Upper lobe of right lung (tissue), 1 donor: ENCODE data around the gene ZNRF1. TPM values are rescaled to one million over a fixed set of nuclear protein-coding genes. Genes with fewer than 3 reads are reported as not detected.
"Not testable (repeated sequence)": the region's sequence is repeated elsewhere in the genome, so short reads cannot be mapped to it uniquely, and the experiment has no call there.

Source experiments
- ATAC-seq: fragments of 200-7000 bp; cut with Tn5 transposase; one replicate; pipeline ENCODE4 v1.9.1; 2020; ENCODE audit warnings: mild to moderate bottlenecking, moderate library complexity
- DNase-seq: peaks from one replicate; pipeline ENCODE4 v3.0.0-alpha.2; 2020
- H3K27ac ChIP-seq: fragments of 200-600 bp; one replicate; pipeline ENCODE4 v1.8.0; 2022
- H3K27me3 ChIP-seq: fragments of 200-600 bp; one replicate; pipeline ENCODE4 v1.8.0; 2022; ENCODE audit warnings: mild to moderate bottlenecking
- H3K36me3 ChIP-seq: fragments of 200-600 bp; one replicate; pipeline ENCODE4 v1.8.0; 2022
- H3K4me1 ChIP-seq: fragments of 200-600 bp; one replicate; pipeline ENCODE4 v1.8.0; 2022
- H3K4me3 ChIP-seq: fragments of 200-600 bp; one replicate; pipeline ENCODE4 v1.8.0; 2022; ENCODE audit warnings: mild to moderate bottlenecking
- H3K9me3 ChIP-seq: fragments of 200-600 bp; one replicate; pipeline ENCODE4 v1.8.0; 2022
- CTCF ChIP-seq: fragments of 200-600 bp; IDR thresholded peaks from one replicate; pipeline ENCODE4 v1.8.0; 2022; ENCODE audit warnings: antibody characterized with exemption
- intact Hi-C: fragments of 100-400 bp; cut with DNase I; formaldehyde crosslinking; loops from one replicate; pipeline ENCODE4 v1.11.0; 2022
- total RNA-seq: library from RNA; stranded (reverse); fragmentation: NEBNext Ultra II Directional; extraction: Animal tissue kit (Norgen Biotek cat#: 25700); gene quantifications from one replicate; pipeline ENCODE4 v1.2.1, GENCODE V29; 2021
- donor health status: DM: no; HTN: yes; CAD: no; lungs with severe emphysema.

ZNRF1 gene
- total RNA-seq, 1 donor from 2014 or later: 21.3 TPM

DNA sequence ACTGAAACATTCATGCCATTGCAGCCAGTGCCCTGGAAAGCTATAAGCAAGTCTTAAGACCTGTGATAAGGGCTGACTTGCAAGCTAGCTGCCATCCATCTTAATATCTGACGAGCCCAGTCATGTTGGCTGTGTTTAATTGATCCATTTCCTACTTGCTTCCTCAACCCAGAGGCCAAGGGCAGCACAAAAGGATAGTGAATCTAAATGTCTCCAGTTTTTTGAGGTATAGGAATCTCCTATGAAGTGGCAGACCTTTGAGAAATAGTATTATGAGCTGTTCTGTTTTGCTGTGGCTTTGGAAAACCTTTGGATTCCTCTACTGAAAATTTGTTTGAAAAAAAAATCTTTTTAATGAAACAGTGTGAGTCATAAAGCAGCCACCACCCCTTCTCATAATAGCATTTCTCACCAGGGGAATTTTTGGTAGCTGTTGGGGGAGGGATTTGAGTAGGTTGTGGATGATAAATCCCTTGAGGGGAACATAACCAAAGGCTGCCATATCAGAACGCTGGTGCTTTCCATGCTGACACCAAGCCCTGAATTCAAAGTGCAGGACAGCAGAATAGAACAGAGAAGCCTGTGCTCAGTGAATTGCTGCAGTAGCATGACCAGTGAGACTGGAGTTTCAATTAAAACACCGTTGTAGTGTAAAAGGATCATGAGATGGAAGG, 12.9 kb downstream of the ZNRF1 start:
- Histone ChIP-seq H3K4me1 (peaks cover 28% of the 10 kb centered on the region), H3K27ac (peak overlapping the region; percentile 77), H3K27me3 (no peaks in the 10 kb centered on the region), H3K9me3 (no peaks in the 10 kb centered on the region), H3K4me3 (no peak overlapping the region), H3K36me3 (no peaks in the 10 kb centered on the region)
- DNase-seq (no peak), ATAC-seq (peak; percentile 52)
- no peak for TF ChIP-seq CTCF
- intact Hi-C loops: no loop called here

DNA sequence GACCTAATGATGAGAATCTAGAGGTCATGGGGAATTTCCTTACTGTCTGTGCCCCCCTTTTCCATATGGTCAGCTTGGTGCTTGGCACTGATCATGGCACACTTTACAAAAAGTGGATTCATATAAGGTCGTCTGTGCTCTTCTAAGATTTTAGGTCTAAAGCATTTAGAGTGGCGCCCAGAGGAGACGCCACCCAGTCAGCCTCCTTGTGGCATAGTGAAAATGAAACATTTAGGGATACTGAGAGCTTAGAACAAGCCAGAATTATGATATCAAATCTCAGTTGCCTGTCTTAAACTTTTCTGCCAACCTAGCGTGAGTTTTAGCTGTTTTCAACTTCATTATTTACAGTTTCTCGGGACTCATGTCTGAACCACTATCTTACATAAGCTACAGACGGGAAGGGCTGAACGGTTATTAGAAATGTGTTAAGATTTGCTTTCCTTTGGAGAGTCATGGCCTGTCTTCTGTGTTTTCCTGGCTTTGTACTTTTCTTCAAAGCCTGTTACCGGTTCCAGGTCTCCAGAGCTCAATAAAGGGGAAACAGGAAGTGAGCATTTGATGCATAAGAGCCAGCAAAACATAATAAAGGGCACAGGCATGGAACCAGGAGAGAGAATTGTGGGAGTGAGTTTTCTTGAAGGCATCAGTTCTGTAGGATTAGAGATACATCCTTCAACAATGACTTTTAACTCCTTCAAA, 13.7 kb downstream of the ZNRF1 start:
- DNase-seq (no peak), ATAC-seq (no peak)
- intact Hi-C loops: no loop called here
- no peaks in the 10 kb centered on the region for H3K9me3 ChIP-seq
- no peak overlapping the region for H3K4me3 ChIP-seq
- H3K36me3 ChIP-seq: no peaks in the 10 kb centered on the region
- H3K27me3 ChIP-seq: no peaks in the 10 kb centered on the region
- H3K27ac ChIP-seq: peak overlapping the region; percentile 77
- H3K4me1 ChIP-seq: peaks cover 32% of the 10 kb centered on the region
- TF ChIP-seq CTCF: no peak

GRCh38 chr16:75013123-75013522, 14.3 kb downstream of the ZNRF1 start:
- H3K9me3 ChIP-seq, H3K4me3 ChIP-seq, intact Hi-C loops, H3K27me3 ChIP-seq, ATAC-seq, H3K36me3 ChIP-seq, DNase-seq: not testable (repeated sequence)
- H3K27ac ChIP-seq: peak overlapping the region; percentile 77
- H3K4me1 ChIP-seq: peaks cover 34% of the 10 kb centered on the region

DNA sequence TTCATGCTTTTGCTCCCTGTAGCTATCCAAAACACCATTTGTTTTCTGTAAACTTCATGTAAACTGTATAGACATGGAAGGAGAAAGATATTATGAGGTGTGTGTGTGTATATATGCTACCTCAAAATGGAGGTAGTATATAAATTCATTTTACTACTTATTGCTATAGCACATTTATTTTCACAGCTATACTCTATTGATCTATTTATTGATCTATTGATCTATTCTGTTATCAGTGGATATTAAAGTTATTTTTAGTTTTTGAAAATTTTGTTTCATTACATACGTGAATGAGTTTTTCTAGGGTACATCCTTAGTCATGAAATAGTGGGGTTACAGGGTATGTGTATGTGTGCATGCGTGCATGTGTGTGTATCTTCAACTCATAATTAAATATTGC, 15.5 kb downstream of the ZNRF1 start:
- DNase-seq (no peak), ATAC-seq (no peak)
- no peaks in the 10 kb centered on the region for H3K36me3 ChIP-seq
- H3K27ac ChIP-seq: no peak overlapping the region
- intact Hi-C loops: no loop called here
- H3K4me1 ChIP-seq: peaks cover 38% of the 10 kb centered on the region
- no peaks in the 10 kb centered on the region for H3K27me3 ChIP-seq
- no peaks in the 10 kb centered on the region for H3K9me3 ChIP-seq
- no peak for TF ChIP-seq CTCF
- no peak overlapping the region for H3K4me3 ChIP-seq

DNA sequence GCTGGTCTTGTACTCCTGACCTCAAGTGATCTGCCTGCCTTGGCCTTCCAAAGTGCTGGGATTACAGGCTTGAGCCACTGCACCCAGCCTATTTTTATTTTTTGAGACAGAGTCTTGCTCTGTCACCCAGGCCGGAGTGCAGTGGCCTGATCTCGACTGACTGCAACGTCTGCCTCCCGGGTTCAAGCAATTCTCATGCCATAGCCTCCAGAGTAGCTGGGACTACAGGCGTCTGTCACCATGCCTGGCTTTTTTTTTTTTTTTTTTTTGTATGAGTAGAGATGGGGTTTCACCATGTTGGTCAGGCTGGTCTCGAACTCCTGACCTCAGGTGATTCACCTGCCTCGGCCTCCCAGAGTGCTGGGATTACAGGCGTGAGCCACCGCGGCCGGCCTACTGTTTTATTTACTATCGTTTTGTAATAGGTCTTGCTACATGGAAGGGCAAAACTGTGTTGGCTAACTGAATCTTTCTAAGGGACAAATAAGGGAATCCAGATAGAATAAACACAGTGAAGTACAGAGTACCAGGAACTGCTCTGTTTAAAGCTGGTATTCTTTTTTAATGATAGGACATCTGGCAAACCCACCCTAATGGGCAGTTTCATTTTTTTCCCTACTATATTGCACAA, 17.7 kb downstream of the ZNRF1 start:
- H3K36me3 ChIP-seq, DNase-seq, H3K4me3 ChIP-seq, ATAC-seq, H3K27me3 ChIP-seq, H3K9me3 ChIP-seq, intact Hi-C loops, H3K27ac ChIP-seq: not testable (repeated sequence)
- H3K4me1 ChIP-seq: peaks cover 30% of the 10 kb centered on the region

- Histone ChIP-seq H3K27me3 (no peaks in the 10 kb centered on the region), H3K4me1 (peaks cover 18% of the 10 kb centered on the region), H3K4me3 (no peak overlapping the region), H3K9me3 (peaks cover 7% of the 10 kb centered on the region), H3K27ac (no peak overlapping the region), H3K36me3 (no peaks in the 10 kb centered on the region)
- ATAC-seq (no peak), DNase-seq (no peak)
- no peak for TF ChIP-seq CTCF
- intact Hi-C loops: no loop called here
These were observed 19.1 kb downstream of the ZNRF1 start for GRCh38 chr16:75017670-75018525.
